HAP-1 (cell line): ENCODE results near the gene GPR101.

ENCODE experiments used
- DNase-seq, 2 experiments: peaks; one replicate each; pipeline ENCODE4 v3.0.0-alpha.2; 2016 to 2020; ENCODE audit warnings: low spot score in 2 of 2
- H3K27me3 ChIP-seq: fragments of 250-450 bp; sonication (Bioruptor Pico); 2 replicates; pipeline ENCODE4 v1.5.1; 2020; ENCODE audit warnings: low read depth, mild to moderate bottlenecking, moderate library complexity
- H3K36me3 ChIP-seq: fragments of 250-450 bp; sonication (Bioruptor Pico); replicated peaks from 2 replicates; pipeline ENCODE4 v1.5.1; 2020; ENCODE audit warnings: mild to moderate bottlenecking
- H3K4me1 ChIP-seq: fragments of 250-450 bp; sonication (Bioruptor Pico); 2 replicates; pipeline ENCODE4 v1.5.1; 2020; ENCODE audit warnings: mild to moderate bottlenecking
- H3K4me3 ChIP-seq: fragments of 250-450 bp; sonication (Bioruptor Pico); 2 replicates; pipeline ENCODE4 v1.5.1; 2020; ENCODE audit warnings: mild to moderate bottlenecking, moderate library complexity
- H3K9me3 ChIP-seq: fragments of 250-450 bp; sonication (Bioruptor Pico); 2 replicates; pipeline ENCODE4 v1.5.1; 2020; ENCODE audit warnings: mild to moderate bottlenecking, moderate library complexity
- in situ Hi-C: fragments of 300-500 bp; cut with MboI; formaldehyde crosslinking; loops from 3 replicates; pipeline ENCODE4 v1.14.3; 2020; ENCODE audit warnings: low sequenced_read_pairs, inconsistent platforms, mixed read lengths

GPR101 gene, protein sequence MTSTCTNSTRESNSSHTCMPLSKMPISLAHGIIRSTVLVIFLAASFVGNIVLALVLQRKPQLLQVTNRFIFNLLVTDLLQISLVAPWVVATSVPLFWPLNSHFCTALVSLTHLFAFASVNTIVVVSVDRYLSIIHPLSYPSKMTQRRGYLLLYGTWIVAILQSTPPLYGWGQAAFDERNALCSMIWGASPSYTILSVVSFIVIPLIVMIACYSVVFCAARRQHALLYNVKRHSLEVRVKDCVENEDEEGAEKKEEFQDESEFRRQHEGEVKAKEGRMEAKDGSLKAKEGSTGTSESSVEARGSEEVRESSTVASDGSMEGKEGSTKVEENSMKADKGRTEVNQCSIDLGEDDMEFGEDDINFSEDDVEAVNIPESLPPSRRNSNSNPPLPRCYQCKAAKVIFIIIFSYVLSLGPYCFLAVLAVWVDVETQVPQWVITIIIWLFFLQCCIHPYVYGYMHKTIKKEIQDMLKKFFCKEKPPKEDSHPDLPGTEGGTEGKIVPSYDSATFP

GRCh38 chrX:137033774-137034507, at the start of gene GPR101:
TSS of gene GPR101 (minus strand) at chrX:137033995. CDS start at chrX:137031674, 2,321 bp downstream.
- no peak within 1 kb of the TSS for H3K4me3 ChIP-seq
- in situ Hi-C loops: no loop called here
- peaks cover 89% of the 10 kb centered on the region for H3K27me3 ChIP-seq

DNA sequence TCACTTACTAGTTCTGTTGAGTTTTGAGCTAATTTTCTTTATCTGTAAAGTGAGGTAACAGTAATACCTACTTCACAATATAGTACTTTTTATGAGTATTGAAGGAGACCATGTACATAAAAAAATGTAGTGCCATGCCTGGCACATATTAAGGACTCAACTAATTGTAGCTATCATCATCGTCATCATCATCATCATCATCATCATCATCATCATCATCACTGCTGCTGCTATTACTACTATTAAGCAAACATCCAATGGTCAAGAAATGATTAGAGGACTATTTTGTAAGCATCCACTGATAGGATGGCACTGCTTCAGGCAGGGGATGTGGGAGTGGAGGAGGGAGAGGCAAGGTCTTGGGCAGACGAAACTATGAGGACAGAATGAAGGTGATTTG, 47.4 kb upstream of the GPR101 start:
- in situ Hi-C loops: no loop called here
- Histone ChIP-seq H3K4me3 (no peak overlapping the region), H3K27me3 (0 out of 2 replicates have a peak, but pooled peaks cover 2% of the 10 kb centered on the region), H3K36me3 (no peaks in the 10 kb centered on the region), H3K4me1 (no peaks in the 10 kb centered on the region), H3K9me3 (no peaks in the 10 kb centered on the region)
- no peak for DNase-seq

More at GRCh38 chrX:137033774-137034507, at the start of gene GPR101:
- Histone ChIP-seq H3K9me3 (no peaks in the 10 kb centered on the region), H3K36me3 (no peaks in the 10 kb centered on the region), H3K4me1 (no peaks in the 10 kb centered on the region)
- DNase-seq: no peak

GRCh38 chrX:137072396-137072795, 38.6 kb upstream of the GPR101 start:
- in situ Hi-C loops: no loop called here
- H3K4me3 ChIP-seq: no peak overlapping the region
- no peaks in the 10 kb centered on the region for H3K4me1 ChIP-seq
- H3K36me3 ChIP-seq: no peaks in the 10 kb centered on the region
- no peaks in the 10 kb centered on the region; the same call in 1 of the 2 replicates for H3K27me3 ChIP-seq
- no peak for DNase-seq
- H3K9me3 ChIP-seq: no peaks in the 10 kb centered on the region

- Histone ChIP-seq H3K9me3 (no peaks in the 10 kb centered on the region), H3K27me3 (no peaks in the 10 kb centered on the region; the same call in 1 of the 2 replicates), H3K36me3 (no peaks in the 10 kb centered on the region), H3K4me1 (no peaks in the 10 kb centered on the region), H3K4me3 (no peak overlapping the region)
- DNase-seq: no peak
- in situ Hi-C loops: no loop called here
These were observed 37.8 kb upstream of the GPR101 start for GRCh38 chrX:137071596-137071995.

DNA sequence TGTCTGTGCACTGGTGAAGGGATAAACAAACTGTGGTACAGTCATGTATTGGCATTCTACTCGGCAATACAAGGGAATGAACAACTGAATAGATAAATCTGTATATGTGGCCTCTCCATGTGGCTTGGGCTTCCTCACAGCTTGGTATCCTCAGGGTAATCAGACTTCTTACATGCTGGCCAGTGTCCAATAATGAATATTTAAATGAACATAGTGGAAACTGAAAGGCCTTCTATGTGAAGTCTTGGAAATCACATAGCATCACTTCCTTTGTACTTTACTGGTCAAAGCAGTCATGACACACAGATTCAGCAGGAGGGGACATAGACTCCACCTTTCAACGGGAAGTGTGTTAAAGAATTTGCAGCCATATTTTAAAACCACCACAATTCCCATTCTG, 33.4 kb upstream of the GPR101 start:
- no peaks in the 10 kb centered on the region for H3K27me3 ChIP-seq
- no peak overlapping the region for H3K4me3 ChIP-seq
- in situ Hi-C loops: no loop called here
- no peaks in the 10 kb centered on the region for H3K4me1 ChIP-seq
- no peak for DNase-seq
- H3K36me3 ChIP-seq: no peaks in the 10 kb centered on the region
- H3K9me3 ChIP-seq: no peaks in the 10 kb centered on the region

DNA sequence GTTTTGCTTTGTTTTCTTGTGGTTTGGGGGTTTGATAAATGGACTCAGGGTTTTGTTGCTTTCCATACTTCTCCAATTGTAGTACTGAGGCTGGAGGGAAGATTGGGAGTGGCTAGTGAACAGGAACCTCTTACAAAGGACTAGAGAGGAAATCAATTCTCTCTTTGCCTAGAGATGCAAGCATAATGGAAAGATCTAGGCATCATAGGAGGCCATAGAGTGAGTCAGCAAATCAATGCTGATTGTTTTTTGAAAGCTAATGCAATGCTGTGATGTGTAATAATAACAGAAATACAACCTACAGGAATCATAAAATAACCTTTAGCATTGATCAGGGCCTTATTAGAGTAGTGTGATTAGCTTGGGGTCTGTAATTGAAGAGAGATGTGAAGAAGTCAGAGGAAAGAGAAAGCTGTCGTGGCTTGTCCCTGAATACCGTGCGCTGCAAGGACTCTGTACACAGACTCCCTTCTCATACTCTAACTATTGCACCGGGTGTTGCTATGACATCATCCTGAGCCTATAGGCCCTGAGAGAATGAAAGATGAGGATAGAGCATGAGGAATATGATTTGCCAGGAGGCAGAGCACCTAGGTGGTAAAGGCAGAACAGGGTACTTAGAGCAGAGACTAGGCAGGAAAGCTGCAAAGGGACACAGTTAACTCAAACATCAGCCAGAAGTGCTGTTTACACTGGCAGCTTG, 29.3 kb upstream of the GPR101 start:
- H3K4me3 ChIP-seq: no peak overlapping the region
- H3K9me3 ChIP-seq: no peaks in the 10 kb centered on the region
- no peaks in the 10 kb centered on the region for H3K4me1 ChIP-seq
- no peaks in the 10 kb centered on the region for H3K36me3 ChIP-seq
- no peaks in the 10 kb centered on the region for H3K27me3 ChIP-seq
- DNase-seq: no peak
- in situ Hi-C loops: no loop called here

- Histone ChIP-seq H3K36me3 (no peaks in the 10 kb centered on the region), H3K4me1 (no peaks in the 10 kb centered on the region), H3K27me3 (peaks cover 14% of the 10 kb centered on the region; the same call in 1 of the 2 replicates), H3K4me3 (no peak overlapping the region), H3K9me3 (no peaks in the 10 kb centered on the region)
- in situ Hi-C loops: no loop called here
- no peak for DNase-seq
These were observed 24.7 kb upstream of the GPR101 start for GRCh38 chrX:137058339-137059127.

DNA sequence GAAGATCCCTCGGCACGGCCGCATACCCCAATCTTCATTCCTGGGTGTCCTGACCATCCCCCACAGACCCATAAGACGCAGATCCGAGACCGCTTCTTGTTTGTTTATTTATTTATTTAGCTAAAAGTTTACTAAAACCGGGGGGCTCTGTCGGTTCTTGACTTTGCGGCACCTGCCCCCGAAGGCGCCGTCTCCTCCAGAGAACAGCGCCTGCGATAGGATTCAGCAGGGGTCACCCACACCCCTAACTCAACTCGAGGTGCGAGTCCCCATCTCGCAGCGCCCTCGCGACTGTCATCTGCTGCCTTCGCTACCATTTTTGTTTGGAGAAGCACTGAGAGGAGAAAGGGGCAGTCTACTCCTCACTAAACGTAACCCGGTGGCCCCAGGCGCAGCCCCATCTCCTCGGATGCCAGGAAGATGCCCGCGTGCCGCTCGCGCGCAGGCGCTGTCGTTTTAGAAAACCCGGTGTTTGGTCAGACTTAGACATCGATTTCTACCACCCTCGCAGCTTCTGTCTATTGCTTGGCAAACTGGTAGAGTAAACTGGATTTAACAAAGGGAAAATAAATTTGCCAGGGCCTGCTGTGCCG, 18.9 kb upstream of the GPR101 start:
- H3K4me3 ChIP-seq: peak overlapping the region; percentile 27
- no peaks in the 10 kb centered on the region for H3K9me3 ChIP-seq
- peaks cover 3% of the 10 kb centered on the region for H3K4me1 ChIP-seq
- DNase-seq: peak in 1 of 2 experiments; percentile 34
- H3K36me3 ChIP-seq: no peaks in the 10 kb centered on the region
- H3K27me3 ChIP-seq: peaks cover 42% of the 10 kb centered on the region
- in situ Hi-C loops: loop anchor here (5.0 kb wide), 1 partner anchor 100 kb away; no protein-coding TSS in a partner anchor

- peak; percentile 76 to 93 for DNase-seq
- Histone ChIP-seq H3K4me1 (peaks cover 3% of the 10 kb centered on the region), H3K36me3 (no peaks in the 10 kb centered on the region), H3K27me3 (peaks cover 42% of the 10 kb centered on the region), H3K4me3 (peak overlapping the region; percentile 27), H3K9me3 (no peaks in the 10 kb centered on the region)
- in situ Hi-C loops: loop anchor here (5.0 kb wide), 1 partner anchor 100 kb away; no protein-coding TSS in a partner anchor
These were observed 18.3 kb upstream of the GPR101 start for GRCh38 chrX:137051978-137052642.

GRCh38 chrX:137044893-137045292, 11.1 kb upstream of the GPR101 start:
- no peaks in the 10 kb centered on the region for H3K9me3 ChIP-seq
- in situ Hi-C loops: no loop called here
- no peak for DNase-seq
- H3K36me3 ChIP-seq: no peaks in the 10 kb centered on the region
- peaks cover 12% of the 10 kb centered on the region for H3K27me3 ChIP-seq
- no peaks in the 10 kb centered on the region for H3K4me1 ChIP-seq
- H3K4me3 ChIP-seq: no peak overlapping the region

GRCh38 chrX:137043736-137044135, 9.9 kb upstream of the GPR101 start:
- DNase-seq: no peak
- in situ Hi-C loops: no loop called here
- no peaks in the 10 kb centered on the region for H3K9me3 ChIP-seq
- no peaks in the 10 kb centered on the region for H3K36me3 ChIP-seq
- H3K4me3 ChIP-seq: no peak overlapping the region
- peaks cover 15% of the 10 kb centered on the region for H3K27me3 ChIP-seq
- H3K4me1 ChIP-seq: no peaks in the 10 kb centered on the region

- in situ Hi-C loops: no loop called here
- no peak overlapping the region for H3K4me3 ChIP-seq
- DNase-seq: no peak
- no peaks in the 10 kb centered on the region for H3K36me3 ChIP-seq
- no peaks in the 10 kb centered on the region for H3K9me3 ChIP-seq
- H3K27me3 ChIP-seq: peaks cover 38% of the 10 kb centered on the region
- no peaks in the 10 kb centered on the region for H3K4me1 ChIP-seq
These were observed 7.5 kb upstream of the GPR101 start for GRCh38 chrX:137041329-137041728.
